Measurements from ENCODE around the gene SUSD1.
A peak's percentile ranks its signal among the peaks of the same experiment; 100 is the strongest.

Gene SUSD1

DNA sequence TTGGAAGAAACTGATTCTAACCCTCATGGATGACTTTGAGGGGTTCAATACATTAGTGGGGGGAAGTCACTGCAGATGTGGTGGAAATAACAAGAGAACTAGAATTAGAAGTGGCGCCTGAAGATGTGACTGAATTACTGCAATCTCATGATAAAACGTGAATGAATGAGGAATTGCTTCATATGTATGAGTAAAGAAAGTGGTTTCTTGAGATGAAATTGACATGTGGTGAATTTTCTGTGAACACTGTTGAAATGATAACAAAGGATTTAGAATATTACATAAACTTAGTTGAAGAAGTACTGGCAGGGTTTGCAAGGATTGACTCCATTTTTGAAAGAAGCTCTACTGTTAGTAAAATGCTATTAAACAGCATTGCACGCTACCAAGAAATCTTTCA, 165.4 kb downstream of the SUSD1 start:
- peak; percentile 42 for DNase-seq

DNA sequence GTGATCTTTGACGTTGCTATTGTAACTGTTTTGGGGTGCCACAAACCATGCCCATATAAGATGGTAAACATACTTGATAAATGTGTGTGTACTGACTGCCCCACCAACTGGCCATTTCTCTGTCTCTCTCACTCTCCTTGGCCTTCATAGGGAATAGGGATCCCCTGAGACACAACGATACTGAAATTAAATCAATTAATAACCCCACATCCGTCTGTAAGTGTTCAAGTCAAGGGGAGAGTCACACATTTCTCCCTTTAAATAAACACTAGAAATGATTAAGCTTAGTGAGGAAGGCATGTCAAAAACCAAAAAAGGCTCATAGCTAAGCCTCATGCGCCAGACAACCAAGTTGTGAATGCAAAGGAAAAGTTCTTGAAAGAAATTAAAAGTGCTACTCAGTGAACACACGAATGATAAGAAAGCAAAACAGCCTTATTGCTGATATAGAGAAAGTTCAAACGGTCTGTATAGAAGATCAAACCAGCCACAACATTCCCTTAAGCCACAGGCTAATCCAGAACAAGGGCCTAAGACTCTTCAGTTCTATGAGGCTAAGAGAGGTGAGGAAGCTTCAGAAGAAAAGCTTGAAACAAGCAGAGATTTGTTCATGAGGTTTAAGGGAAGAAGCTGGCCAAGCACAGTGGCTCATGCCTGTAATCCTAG, 167.4 kb downstream of the SUSD1 start:
- no peak for DNase-seq

- DNase-seq, result no peak
Measured at GRCh38 chr9:112006361-112007020, 168.6 kb downstream of the SUSD1 start.

- no peak for DNase-seq
Measured at GRCh38 chr9:112005939-112006338, 169.2 kb downstream of the SUSD1 start.

- DNase-seq, result no peak
Measured at GRCh38 chr9:112003538-112003937, 171.6 kb downstream of the SUSD1 start.

- DNase-seq, result no peak
Measured at GRCh38 chr9:112002847-112003457, 172.1 kb downstream of the SUSD1 start.

GRCh38 chr9:112002131-112002846, 172.8 kb downstream of the SUSD1 start:
- DNase-seq, result no peak

DNA sequence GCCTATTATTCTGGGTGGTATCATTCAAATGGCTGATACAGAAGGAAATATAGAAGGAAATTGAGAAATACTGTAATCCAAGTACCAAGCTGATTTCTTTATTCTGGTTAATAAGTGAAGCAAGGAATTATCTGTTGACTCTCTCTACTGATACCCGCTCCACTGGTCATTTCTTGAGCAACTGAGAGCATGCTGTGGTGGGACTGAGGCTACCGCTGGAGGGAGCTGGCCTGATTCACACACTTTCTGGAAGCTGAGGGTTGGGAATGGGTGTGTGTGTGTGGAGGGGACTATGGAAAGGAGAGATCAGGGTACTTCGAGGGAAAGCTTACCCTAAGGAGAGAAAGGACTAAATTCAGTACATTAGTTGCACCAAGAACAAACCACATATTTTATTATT, 174.4 kb downstream of the SUSD1 start:
- DNase-seq, result no peak

GRCh38 chr9:111999319-111999718, 175.8 kb downstream of the SUSD1 start:
- DNase-seq, result no peak

- DNase-seq, result no peak
Measured at GRCh38 chr9:111997831-111998230, 177.3 kb downstream of the SUSD1 start.

DNA sequence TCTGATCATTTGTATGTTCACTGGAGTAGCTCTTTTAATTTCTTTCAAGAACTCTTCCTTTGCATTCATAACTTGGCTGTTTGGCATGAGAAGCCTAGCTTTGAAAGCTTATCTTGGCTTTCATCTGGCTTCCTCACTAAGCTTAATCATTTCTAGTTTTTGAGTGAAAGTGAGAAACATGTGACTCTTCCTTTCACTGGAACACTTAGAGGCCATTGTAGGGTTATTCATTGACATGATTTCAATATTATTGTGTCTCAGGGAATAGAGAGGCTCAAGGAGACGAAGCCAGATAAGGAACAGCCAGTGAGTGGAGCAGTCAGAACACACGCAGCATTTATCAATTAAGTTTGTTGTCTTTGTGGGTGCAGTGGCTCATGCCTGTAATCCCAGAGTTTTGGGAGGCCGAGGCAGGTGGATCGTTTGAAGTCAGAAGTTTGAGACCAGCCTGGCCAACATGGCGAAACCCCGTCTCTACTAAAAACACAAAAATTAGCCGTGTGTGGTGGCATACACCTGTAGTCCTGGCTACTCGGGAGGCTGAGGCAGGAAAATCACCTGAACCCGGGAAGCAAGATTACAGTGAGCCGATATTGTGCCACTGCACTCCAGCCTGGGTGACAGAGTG, 180.2 kb downstream of the SUSD1 start:
- DNase-seq, result no peak

DNA sequence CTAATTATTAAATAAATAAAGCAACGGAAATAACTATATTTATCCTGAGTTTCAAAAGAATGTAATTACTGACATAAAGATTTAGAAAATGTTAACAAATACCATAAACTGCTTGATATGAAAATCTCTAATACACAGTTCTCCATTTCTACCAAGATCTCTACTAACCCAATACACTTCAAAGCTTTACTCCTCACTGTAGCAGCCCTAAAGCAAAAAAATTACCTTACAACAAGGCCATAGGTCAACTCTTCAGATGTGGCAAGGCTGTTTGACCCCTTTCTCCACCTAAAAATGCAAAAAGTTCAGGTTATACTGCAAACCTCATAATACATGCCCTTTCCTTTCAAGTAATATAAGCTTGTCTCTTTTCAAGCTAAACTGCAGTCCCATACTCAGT, 181.8 kb downstream of the SUSD1 start:
- no peak for DNase-seq

DNA sequence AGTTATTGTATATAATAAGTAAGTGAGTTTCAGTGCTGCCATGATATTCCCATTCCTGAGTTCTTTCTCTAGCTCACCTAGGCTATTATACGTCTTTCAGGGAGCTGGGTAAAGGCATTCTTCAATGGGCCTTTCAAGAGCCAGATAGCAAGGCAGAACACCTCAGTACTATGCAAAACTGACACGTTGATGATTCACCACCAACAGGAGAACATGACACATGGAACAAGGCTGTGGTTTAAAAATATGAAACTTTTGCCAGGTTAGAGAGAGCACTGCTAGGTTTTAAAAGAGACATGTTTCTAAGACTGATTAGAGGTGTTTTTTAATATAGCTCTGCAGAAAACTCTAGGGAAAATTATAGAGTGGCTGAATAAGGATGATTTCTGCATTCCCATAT, 182.6 kb downstream of the SUSD1 start:
- no peak for DNase-seq

GRCh38 chr9:111991179-111991578, 183.9 kb downstream of the SUSD1 start:
- no peak for DNase-seq

Measured in SIG-M5 (cell line).